Endothelial cell of umbilical vein (primary cell): Measurements from ENCODE around the gene HTR3A. TPM values are rescaled to one million over a fixed set of nuclear protein-coding genes. Genes with fewer than 3 reads are reported as not detected.

ENCODE experiments used
- BruUV-seq: library from RNA; stranded (reverse); fragments of 400-500 nt; replicated peaks from 2 replicates; lab custom pipeline; 2021; lab: Mats Ljungman, UMichigan
- CTCF ChIA-PET: fragments of 300-600, 350-600 bp; sonication (Branson Sonifier 250); formaldehyde crosslinking; loops from one replicate; lab custom pipeline; 2021; ENCODE audit warnings: antibody characterized with exemption, inconsistent platforms; lab: Charles Lee
- POLR2A ChIA-PET: fragments of 300-600, 350-600 bp; sonication (Branson Sonifier 250); formaldehyde crosslinking; loops from one replicate; lab custom pipeline; 2021; ENCODE audit warnings: antibody characterized with exemption, inconsistent platforms; lab: Charles Lee
- DNase-seq: peaks from one replicate; pipeline ENCODE4 v3.0.0-alpha.2; 2011; ENCODE audit warnings: low read depth, low spot score
- FAIRE-seq: peaks from 2 replicates; lab custom pipeline; 2011; peaks lifted over from hg19 to GRCh38; lab: Jason Lieb, UNC
- H2AFZ ChIP-seq: 2 replicates; pipeline ENCODE4 v1.6.0; 2012; ENCODE audit warnings: low read depth, low read length, control low read depth, inconsistent platforms
- H3K27ac ChIP-seq: 2 replicates; pipeline ENCODE4 v1.5.1; 2011; ENCODE audit warnings: low read depth, mild to moderate bottlenecking, control low read depth, low read length, moderate library complexity; ENCODE audit not compliant: insufficient read depth
- H3K27me3 ChIP-seq, 2 experiments: 2 replicates each; pipeline versions ENCODE4 v1.6.0 to v1.6.1; 2011; ENCODE audit warnings: low read length in 2 of 2, mixed read lengths in 1 of 2; ENCODE audit not compliant: control insufficient read depth in 2 of 2, insufficient read depth in 2 of 2
- H3K36me3 ChIP-seq, 2 experiments: 2 replicates in 1 of 2; 3 replicates in 1 of 2; pipeline ENCODE4 v1.5.1; 2011; ENCODE audit warnings: low read length in 2 of 2, mild to moderate bottlenecking in 1 of 2, moderate library complexity in 1 of 2; ENCODE audit not compliant: control insufficient read depth in 2 of 2, insufficient read depth in 2 of 2; ENCODE audit errors: extremely low read depth in 1 of 2
- H3K4me1 ChIP-seq: 3 replicates; pipeline ENCODE4 v1.5.1; 2011; ENCODE audit warnings: mild to moderate bottlenecking, low read length; ENCODE audit not compliant: control insufficient read depth, insufficient read depth; ENCODE audit errors: extremely low read depth
- H3K4me2 ChIP-seq: 2 replicates; pipeline ENCODE4 v1.6.1; 2011; ENCODE audit warnings: low read length, control low read depth, mixed read lengths; ENCODE audit not compliant: insufficient read depth
- H3K4me3 ChIP-seq, 3 experiments: fragments of 200-600 bp in 1 of 3; sonication (generic), shearing (Covaris generic) in 1 of 3; replicated peaks in 1 of 3; 2 replicates each; pipeline ENCODE4 v1.5.1; 2011 to 2016; ENCODE audit warnings: control low read depth in 3 of 3, low read length in 3 of 3, mild to moderate bottlenecking in 2 of 3, inconsistent platforms in 1 of 3, low read depth in 1 of 3, moderate library complexity in 1 of 3; ENCODE audit not compliant: insufficient read depth in 1 of 3
- H3K79me2 ChIP-seq: 2 replicates; pipeline ENCODE4 v1.6.0; 2012; ENCODE audit warnings: low read length, inconsistent platforms; ENCODE audit not compliant: control insufficient read depth, insufficient read depth
- H3K9ac ChIP-seq: replicated peaks from 2 replicates; pipeline ENCODE3; 2011; ENCODE audit warnings: low read length, control low read depth; ENCODE audit not compliant: insufficient read depth; ENCODE audit errors: extremely low read depth
- H3K9me1 ChIP-seq: replicated peaks from 3 replicates; pipeline ENCODE4 v1.6.0; 2011; ENCODE audit warnings: mild to moderate bottlenecking, low read length; ENCODE audit not compliant: control insufficient read depth, insufficient read depth; ENCODE audit errors: extremely low read depth
- H3K9me3 ChIP-seq: replicated peaks from 2 replicates; pipeline ENCODE4 v1.5.1; 2012; ENCODE audit warnings: low read length, inconsistent platforms; ENCODE audit not compliant: control insufficient read depth, insufficient read depth
- H4K20me1 ChIP-seq: replicated peaks from 2 replicates; pipeline ENCODE3; 2011; ENCODE audit warnings: mild to moderate bottlenecking, low read length; ENCODE audit not compliant: control insufficient read depth, insufficient read depth; ENCODE audit errors: extremely low read depth
- CTCF ChIP-seq, 2 donors: IDR thresholded peaks; 1 replicate in 1 of 2; 2 replicates in 1 of 2; pipeline ENCODE4 v1.5.1; 2011; ENCODE audit warnings: low read length in 2 of 2, mild to moderate bottlenecking in 2 of 2, moderate library complexity in 2 of 2, control low read depth in 1 of 2, inconsistent platforms in 1 of 2, low read depth in 1 of 2; ENCODE audit not compliant: insufficient read depth in 1 of 2; ENCODE audit errors: extremely low read depth in 1 of 2
- EZH2 ChIP-seq: IDR thresholded peaks from 2 replicates; pipeline ENCODE4 v1.6.1; 2012; ENCODE audit warnings: borderline replicate concordance, low read depth, mild to moderate bottlenecking, moderate library complexity, low read length, inconsistent platforms; ENCODE audit not compliant: severe bottlenecking
- FOS ChIP-seq: IDR thresholded peaks from 2 replicates; pipeline ENCODE4 v1.6.1; 2011; ENCODE audit warnings: mild to moderate bottlenecking, low read length, moderate library complexity, borderline replicate concordance; ENCODE audit not compliant: insufficient read depth
- GATA2 ChIP-seq: IDR thresholded peaks from 2 replicates; pipeline ENCODE4 v1.7.0; 2011; ENCODE audit warnings: low read depth, mild to moderate bottlenecking, moderate library complexity, mixed read lengths, low read length; ENCODE audit not compliant: insufficient read length, insufficient read depth
- JUN ChIP-seq: IDR thresholded peaks from 2 replicates; pipeline ENCODE4 v1.6.1; 2011; ENCODE audit warnings: borderline replicate concordance, low read depth; ENCODE audit not compliant: insufficient read length, insufficient read depth
- MYC ChIP-seq: IDR thresholded peaks from one replicate; pipeline ENCODE4 v1.6.1; 2011; ENCODE audit warnings: mild to moderate bottlenecking, low read depth, low read length
- POLR2A ChIP-seq: IDR thresholded peaks from 2 replicates; pipeline ENCODE4 v1.6.1; 2012; ENCODE audit warnings: low read depth, mild to moderate bottlenecking, control low read depth, low read length
- POLR2AphosphoS5 ChIP-seq: IDR thresholded peaks from 2 replicates; pipeline ENCODE4 v1.6.1; 2012; ENCODE audit warnings: low read depth, mild to moderate bottlenecking, control low read depth, low read length, moderate library complexity; ENCODE audit not compliant: insufficient read depth
- dilution Hi-C: fragments of 300-500 bp; cut with MboI; formaldehyde crosslinking; loops from one replicate; pipeline ENCODE4 v1.15.0; 2019; ENCODE audit warnings: low sequenced_read_pairs; ENCODE audit not compliant: extremely low pct_ligation_motif_present
- intact Hi-C: fragments of 100-400 bp; cut with micrococcal nuclease; formaldehyde crosslinking; loops from one replicate; pipeline ENCODE4 v1.10.0; 2022
- polyA plus RNA-seq, 4 experiments: library from polyadenylated mRNA; depleted of rRNA in 3 of 4; stranded (reverse) in 3 of 4; unstranded in 1 of 4; fragments of >200 nt; gene quantifications; 2 replicates each; pipeline versions ENCODE4 v1.2.1 to v1.2.3, GENCODE V29; 2011 to 2012; ENCODE audit warnings: missing spikeins in 1 of 4
- total RNA-seq: library from RNA; stranded (reverse); gene quantifications from 2 replicates; pipeline ENCODE4 v1.2.3, GENCODE V29; 2021
- TF ChIP-seq, protein P1 (sequence below): IDR thresholded peaks from 2 replicates; pipeline ENCODE4 v1.6.1; 2011; ENCODE audit not compliant: insufficient read depth, insufficient read length

Gene HTR3A
- total and polyA plus RNA-seq, 2 donors (not counting 3 experiments of a cell fraction or from before 2014, with no cell fraction given), result not detected

DNA sequence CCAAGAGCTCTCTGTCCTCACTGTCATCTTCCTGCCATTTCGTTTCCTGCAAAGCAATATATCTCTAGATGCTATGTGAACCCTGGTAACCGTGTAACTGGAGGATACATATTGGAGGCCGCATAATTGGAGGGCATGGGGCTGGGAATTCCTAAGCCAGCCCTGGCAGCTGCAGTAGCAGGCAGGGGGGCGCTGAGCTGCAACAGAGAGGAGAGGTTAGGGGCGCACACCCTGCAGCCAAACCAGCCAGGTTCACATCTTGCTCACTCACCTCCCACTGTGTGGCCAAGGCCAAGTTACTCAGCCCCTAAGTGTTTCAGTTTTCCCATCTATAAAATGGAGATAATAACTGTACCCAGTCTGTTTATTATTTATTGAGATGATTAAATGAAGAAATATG is 44.7 kb downstream of the HTR3A start:
- Histone ChIP-seq H3K9me3 (no peaks in the 10 kb centered on the region), H3K4me1 (no peaks in the 10 kb centered on the region), H3K4me2 (no peak overlapping the region), H3K27ac (no peak overlapping the region), H3K4me3 (no peak overlapping the region), H2AFZ (no peak overlapping the region), H4K20me1 (no peaks in the 10 kb centered on the region), H3K36me3 (no peaks in the 10 kb centered on the region), H3K27me3 (no peaks in the 10 kb centered on the region), H3K79me2 (no peaks in the 10 kb centered on the region), H3K9me1 (no peaks in the 10 kb centered on the region), H3K9ac (no peak overlapping the region)
- intact Hi-C loops (no loop called here), dilution Hi-C loops (no loop called here)
- TF ChIP-seq MYC (no peak), POLR2AphosphoS5 (no peak), EZH2 (no peak), GATA2 (no peak), POLR2A (no peak), FOS (no peak), CTCF (IDR thresholded peaks at IDR 0.05; ENCODE audit: extremely low read depth in 1 of 2, insufficient read depth in 1 of 2, low read depth in 1 of 2, low read length in 2 of 2) (no peak), JUN (no peak)
- TF ChIP-seq, protein P1, sequence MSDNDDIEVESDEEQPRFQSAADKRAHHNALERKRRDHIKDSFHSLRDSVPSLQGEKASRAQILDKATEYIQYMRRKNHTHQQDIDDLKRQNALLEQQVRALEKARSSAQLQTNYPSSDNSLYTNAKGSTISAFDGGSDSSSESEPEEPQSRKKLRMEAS, result no peak
- POLR2A ChIA-PET, result no interaction called here
- FAIRE-seq (no peak), DNase-seq (no peak)
- BruUV-seq, result no TSS peak
- CTCF ChIA-PET, result interaction anchor here (1.1 to 3.3 kb wide), 2 partner anchors 243 to 252 kb away, joined by 3 to 25 read pairs; no protein-coding TSS in a partner anchor
